ENCODE results near the gene DEDD. TPM values are rescaled to one million over a fixed set of nuclear protein-coding genes. Genes with fewer than 3 reads are reported as not detected.

DEDD gene
- total RNA-seq, 1 donor from 2014 or later, result 43.7 TPM

- Mint-ChIP-seq H3K27me3 (ENCODE audit: low read depth) (no peaks in the 10 kb centered on the region), H3K4me3 (peak within 1 kb of the TSS; percentile 96), H3K9me3 (no peaks in the 10 kb centered on the region), H3K4me1 (peaks cover 23% of the 10 kb centered on the region), H3K27ac (peak within 1 kb of the TSS; percentile 98), H3K36me3 (peaks cover 23% of the 10 kb centered on the region)
- peak; percentile 88 to 99 for DNase-seq (ENCODE audit: low spot score in 2 of 2, unreplicated experiment in 2 of 2)
- TF ChIP-seq CTCF (IDR thresholded peaks at IDR 0.05; ENCODE audit: unreplicated experiment), result no peak
These were observed 44.9 kb upstream of the DEDD start, which contains the start of gene B4GALT3 for GRCh38 chr1:161177112-161177935. Gene B4GALT3 (minus strand): TSS chr1:161177507. CDS start chr1:161176060, 1,447 bp downstream.

- peaks cover 23% of the 10 kb centered on the region for H3K4me1 Mint-ChIP-seq
- H3K36me3 Mint-ChIP-seq, result peaks cover 25% of the 10 kb centered on the region
- H3K4me3 Mint-ChIP-seq, result peak overlapping the region; percentile 96
- H3K27ac Mint-ChIP-seq, result peak overlapping the region; percentile 98
- H3K9me3 Mint-ChIP-seq, result no peaks in the 10 kb centered on the region
- no peak for DNase-seq (ENCODE audit: low spot score in 2 of 2, unreplicated experiment in 2 of 2)
- no peaks in the 10 kb centered on the region for H3K27me3 Mint-ChIP-seq (ENCODE audit: low read depth)
- TF ChIP-seq CTCF (IDR thresholded peaks at IDR 0.05; ENCODE audit: unreplicated experiment), result no peak
These were observed 44.1 kb upstream of the DEDD start for GRCh38 chr1:161176468-161177111.

- Mint-ChIP-seq H3K36me3 (peaks cover 26% of the 10 kb centered on the region), H3K4me3 (peak overlapping the region; percentile 96), H3K9me3 (no peaks in the 10 kb centered on the region), H3K27me3 (ENCODE audit: low read depth) (no peaks in the 10 kb centered on the region), H3K27ac (peak overlapping the region; percentile 98), H3K4me1 (peaks cover 23% of the 10 kb centered on the region)
- no peak for DNase-seq (ENCODE audit: low spot score in 2 of 2, unreplicated experiment in 2 of 2)
- TF ChIP-seq CTCF (IDR thresholded peaks at IDR 0.05; ENCODE audit: unreplicated experiment), result no peak
These were observed 43.4 kb upstream of the DEDD start for GRCh38 chr1:161175771-161176453.

GRCh38 chr1:161174911-161175310 is 42.4 kb upstream of the DEDD start:
- DNase-seq (ENCODE audit: low spot score in 2 of 2, unreplicated experiment in 2 of 2), result no peak
- no peaks in the 10 kb centered on the region for H3K27me3 Mint-ChIP-seq (ENCODE audit: low read depth)
- H3K36me3 Mint-ChIP-seq, result peaks cover 28% of the 10 kb centered on the region
- H3K4me1 Mint-ChIP-seq, result peaks cover 23% of the 10 kb centered on the region
- no peak for TF ChIP-seq CTCF (IDR thresholded peaks at IDR 0.05; ENCODE audit: unreplicated experiment)
- H3K9me3 Mint-ChIP-seq, result no peaks in the 10 kb centered on the region
- H3K27ac Mint-ChIP-seq, result no peak overlapping the region
- no peak overlapping the region for H3K4me3 Mint-ChIP-seq

- Mint-ChIP-seq H3K27ac (no peak overlapping the region), H3K9me3 (no peaks in the 10 kb centered on the region), H3K4me1 (peaks cover 23% of the 10 kb centered on the region), H3K4me3 (no peak overlapping the region), H3K36me3 (peaks cover 28% of the 10 kb centered on the region), H3K27me3 (ENCODE audit: low read depth) (no peaks in the 10 kb centered on the region)
- TF ChIP-seq CTCF (IDR thresholded peaks at IDR 0.05; ENCODE audit: unreplicated experiment), result no peak
- no peak for DNase-seq (ENCODE audit: low spot score in 2 of 2, unreplicated experiment in 2 of 2)
These were observed 41.2 kb upstream of the DEDD start for GRCh38 chr1:161173711-161174110.
